ENCODE measurements around the gene MLC1.

MLC1 gene

GRCh38 chr22:50074551-50075530 is 10.4 kb downstream of the MLC1 start:
- no peak for DNase-seq

GRCh38 chr22:50074056-50074455 is 11.2 kb downstream of the MLC1 start:
- DNase-seq = no peak

- DNase-seq = no peak
Observed at GRCh38 chr22:50072714-50073538, 12.3 kb downstream of the MLC1 start.

- DNase-seq = no peak
Observed at GRCh38 chr22:50072167-50072555, 13.1 kb downstream of the MLC1 start.

- no peak for DNase-seq
Observed at GRCh38 chr22:50071432-50072166, 13.6 kb downstream of the MLC1 start.

GRCh38 chr22:50070366-50070765 is 14.9 kb downstream of the MLC1 start:
- no peak for DNase-seq

DNA sequence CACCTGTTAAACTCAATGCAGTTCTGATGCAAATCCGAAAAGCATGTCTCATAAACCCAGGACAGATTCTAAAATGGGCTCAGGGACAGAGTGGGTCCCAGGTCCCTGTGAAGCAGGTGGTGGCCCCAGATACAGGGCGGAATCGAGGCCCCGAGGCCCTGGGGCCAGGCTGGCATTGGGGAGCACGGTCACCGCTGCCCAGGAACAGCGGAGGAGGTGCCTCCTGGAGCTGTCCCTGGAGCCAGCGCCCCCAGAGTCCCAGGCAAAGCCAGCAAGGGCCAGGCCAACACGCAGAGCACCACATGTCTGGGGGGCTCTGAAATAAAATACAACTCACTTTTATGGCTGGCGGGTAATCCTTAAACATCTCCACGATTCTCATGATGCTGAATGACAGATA is 17.1 kb downstream of the MLC1 start:
- DNase-seq = no peak

DNA sequence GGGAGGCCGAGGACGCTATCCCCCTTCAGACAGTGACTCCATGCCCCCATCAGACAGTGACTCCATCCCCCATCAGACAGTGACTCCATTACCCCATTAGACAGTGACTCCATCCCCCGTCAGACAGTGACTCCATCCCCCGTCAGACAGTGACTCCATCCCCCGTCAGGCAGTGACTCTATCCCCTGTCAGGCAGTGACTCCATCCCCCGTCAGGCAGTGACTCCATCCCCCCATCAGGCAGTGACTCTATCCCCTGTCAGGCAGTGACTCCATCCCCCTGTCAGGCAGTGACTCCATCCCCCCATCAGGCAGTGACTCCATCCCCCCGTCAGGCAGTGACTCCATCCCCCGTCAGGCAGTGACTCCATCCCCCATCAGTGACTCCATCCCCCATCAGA is 18.0 kb downstream of the MLC1 start:
- DNase-seq = no peak

- no peak for DNase-seq
Observed at GRCh38 chr22:50064453-50064852, 20.8 kb downstream of the MLC1 start.

DNA sequence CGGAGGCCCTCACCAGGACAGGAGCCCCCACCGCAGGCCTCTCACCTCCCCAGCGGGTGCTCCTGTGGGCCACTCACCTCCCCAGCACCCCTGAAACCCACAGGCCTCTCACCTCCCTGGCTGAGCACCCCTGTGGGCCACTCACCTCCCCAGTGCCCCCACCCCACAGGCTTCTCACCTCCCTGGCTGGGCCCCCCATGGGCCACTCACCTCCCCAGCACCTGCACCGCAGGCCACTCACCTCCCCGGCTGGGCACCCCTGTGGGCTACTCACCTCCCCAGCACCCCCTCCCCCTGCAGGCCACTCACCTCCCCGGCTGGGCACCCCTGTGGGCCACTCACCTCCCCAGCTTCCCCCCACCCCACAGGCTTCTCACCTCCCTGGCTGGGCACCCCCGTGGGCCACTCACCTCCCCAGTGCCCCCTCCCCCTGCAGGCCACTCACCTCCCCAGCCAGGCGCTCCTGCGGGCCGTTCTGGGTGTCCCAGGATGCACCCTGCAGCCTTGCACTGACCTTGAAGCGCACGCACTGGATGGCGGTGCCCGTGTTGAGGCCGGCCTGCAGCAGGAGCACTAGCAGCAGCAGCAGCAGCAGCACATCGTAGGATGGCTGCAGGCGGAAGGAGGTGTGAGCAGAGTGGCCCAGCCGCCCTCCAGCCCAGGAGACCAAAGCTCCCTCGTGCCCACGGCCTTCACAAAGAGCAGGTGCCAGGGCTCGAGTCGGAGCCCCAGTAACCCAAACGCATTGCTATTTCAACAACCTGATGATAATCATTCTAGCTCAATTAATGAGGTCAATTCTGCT is 21.4 kb downstream of the MLC1 start:
- DNase-seq = no peak

- no peak for DNase-seq
Observed at GRCh38 chr22:50062509-50063135, 22.6 kb downstream of the MLC1 start.

GRCh38 chr22:50061824-50062355 is 23.3 kb downstream of the MLC1 start:
- no peak for DNase-seq

- DNase-seq = no peak
Observed at GRCh38 chr22:50061141-50061823, 23.9 kb downstream of the MLC1 start.

GRCh38 chr22:50060441-50061140 is 24.6 kb downstream of the MLC1 start:
- DNase-seq = no peak

GRCh38 chr22:50059881-50060262 is 25.4 kb downstream of the MLC1 start:
- no peak for DNase-seq

- DNase-seq = no peak
Observed at GRCh38 chr22:50058906-50059880, 26.0 kb downstream of the MLC1 start.

- DNase-seq = no peak
Observed at GRCh38 chr22:50058061-50058905, 26.9 kb downstream of the MLC1 start, which contains the start of gene TTLL8. Gene TTLL8 (minus strand): TSS chr22:50058298.

All from effector CD4-positive, alpha-beta T cell (primary cell).